Kidney (tissue), 14 donors: ENCODE results near the gene GYS1. TPM values are rescaled to one million over a fixed set of nuclear protein-coding genes. Genes with fewer than 3 reads are reported as not detected.

Source experiments
- DNase-seq, 5 donors: peaks; one replicate each; pipeline ENCODE4 v3.0.0-alpha.2; 2013 to 2020
- FAIRE-seq: peaks from 2 replicates; lab custom pipeline; 2012; peaks lifted over from hg19 to GRCh38; lab: Jason Lieb, UNC
- H3K27ac ChIP-seq, 2 donors: one replicate each; pipeline ENCODE4 v1.7.0; 2013; ENCODE audit warnings: low read depth in 2 of 2, low read length in 2 of 2, inconsistent platforms in 1 of 2
- H3K27me3 ChIP-seq: one replicate; pipeline ENCODE4 v1.7.1; 2013; ENCODE audit warnings: low read length, inconsistent platforms; ENCODE audit not compliant: control insufficient read depth, insufficient read depth
- H3K36me3 ChIP-seq, 3 donors: one replicate each; pipeline versions ENCODE4 v1.7.0 to v1.7.1; 2013; ENCODE audit warnings: low read length in 3 of 3, control low read depth in 1 of 3, inconsistent platforms in 1 of 3; ENCODE audit not compliant: insufficient read depth in 3 of 3, control insufficient read depth in 2 of 3
- H3K4me1 ChIP-seq, 3 donors: one replicate each; pipeline versions ENCODE4 v1.7.0 to v1.7.1; 2013; ENCODE audit warnings: low read length in 3 of 3, inconsistent platforms in 1 of 3, low read depth in 1 of 3; ENCODE audit not compliant: control insufficient read depth in 2 of 3, insufficient read depth in 2 of 3
- H3K4me3 ChIP-seq, 3 donors: one replicate each; pipeline versions ENCODE4 v1.7.0 to v1.8.1; 2013; ENCODE audit warnings: low read length in 3 of 3, control low read depth in 1 of 3, inconsistent platforms in 1 of 3
- H3K9ac ChIP-seq, 3 donors: one replicate each; pipeline versions ENCODE4 v1.7.0 to v1.7.1; 2013; ENCODE audit warnings: low read length in 3 of 3, control low read depth in 1 of 3, inconsistent platforms in 1 of 3
- H3K9me3 ChIP-seq, 3 donors: one replicate each; pipeline versions ENCODE4 v1.7.0 to v1.7.1; 2013; ENCODE audit warnings: low read length in 3 of 3, control low read depth in 1 of 3, inconsistent platforms in 1 of 3; ENCODE audit not compliant: control insufficient read depth in 2 of 3, insufficient read depth in 1 of 3
- intact Hi-C: fragments of 100-400 bp; cut with DNase I; formaldehyde crosslinking; loops from one replicate; pipeline ENCODE4 v1.11.1; 2022
- polyA plus RNA-seq: library from polyadenylated mRNA; stranded (reverse); fragments of 350-450 nt; fragmentation: Illumina TruSeq; extraction: RNeasy Lipid Tissue Mini Kit (QIAGEN cat#74804); gene quantifications from one replicate; pipeline ENCODE4 v1.2.3, GENCODE V29; 2014; ENCODE audit warnings: low read depth, low replicate concordance; ENCODE audit not compliant: insufficient read depth
- total RNA-seq: library from RNA; stranded (reverse); fragmentation: NEBNext Ultra II Directional; extraction: Animal tissue kit (Norgen Biotek cat#: 25700); gene quantifications from one replicate; pipeline ENCODE4 v1.2.1, GENCODE V29; 2021
- TF ChIP-seq, protein P1 (sequence below): IDR thresholded peaks from 3 replicates; pipeline ENCODE4 v1.5.1; 2012; ENCODE audit warnings: mild to moderate bottlenecking, moderate library complexity, borderline replicate concordance; ENCODE audit not compliant: insufficient read depth; ENCODE audit errors: extremely low read depth
- donor health status: control.
- donor health status: control.
- donor health status: control.
- donor health status: control.
- donor health status: control.
- donor health status: DM: yes; HTN: yes; CAD: no.
- donor health status: Normal renal cell carcinoma (clear cell type).

GYS1 gene
- total and polyA plus RNA-seq, 2 donors from 2014 or later: 23.9 to 41.5 TPM

DNA sequence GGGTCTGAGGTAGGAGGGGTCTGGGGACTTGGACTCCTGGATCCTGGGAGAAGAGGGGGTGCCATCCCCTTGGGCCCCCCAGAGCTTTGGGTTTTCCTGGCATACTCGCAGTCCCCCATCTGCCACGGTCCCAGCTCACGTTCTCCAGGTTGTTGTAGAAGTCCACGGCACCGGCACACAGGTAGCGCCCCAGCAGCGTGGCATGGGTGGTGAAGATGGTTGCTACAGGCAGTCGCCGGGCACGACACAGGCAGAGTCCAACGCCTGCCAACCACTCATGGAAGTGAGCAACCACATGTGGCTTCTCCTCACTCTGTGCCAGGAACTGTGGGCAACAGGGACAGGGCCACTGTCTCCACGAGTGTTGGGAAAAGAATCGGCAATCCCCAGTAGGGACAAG is 7.4 kb downstream of the GYS1 start:
- Histone ChIP-seq H3K27ac (no peak overlapping the region), H3K9ac (no peak overlapping the region), H3K9me3 (no peaks in the 10 kb centered on the region), H3K27me3 (no peaks in the 10 kb centered on the region), H3K4me1 (peaks cover 0 to 6% (median 5%) of the 10 kb centered on the region in 3 donors), H3K36me3 (peaks cover 3 to 35% (median 19%) of the 10 kb centered on the region in 3 donors), H3K4me3 (no peak overlapping the region)
- FAIRE-seq (no peak), DNase-seq (no peak)
- intact Hi-C loops: no loop called here
- TF ChIP-seq, protein P1, sequence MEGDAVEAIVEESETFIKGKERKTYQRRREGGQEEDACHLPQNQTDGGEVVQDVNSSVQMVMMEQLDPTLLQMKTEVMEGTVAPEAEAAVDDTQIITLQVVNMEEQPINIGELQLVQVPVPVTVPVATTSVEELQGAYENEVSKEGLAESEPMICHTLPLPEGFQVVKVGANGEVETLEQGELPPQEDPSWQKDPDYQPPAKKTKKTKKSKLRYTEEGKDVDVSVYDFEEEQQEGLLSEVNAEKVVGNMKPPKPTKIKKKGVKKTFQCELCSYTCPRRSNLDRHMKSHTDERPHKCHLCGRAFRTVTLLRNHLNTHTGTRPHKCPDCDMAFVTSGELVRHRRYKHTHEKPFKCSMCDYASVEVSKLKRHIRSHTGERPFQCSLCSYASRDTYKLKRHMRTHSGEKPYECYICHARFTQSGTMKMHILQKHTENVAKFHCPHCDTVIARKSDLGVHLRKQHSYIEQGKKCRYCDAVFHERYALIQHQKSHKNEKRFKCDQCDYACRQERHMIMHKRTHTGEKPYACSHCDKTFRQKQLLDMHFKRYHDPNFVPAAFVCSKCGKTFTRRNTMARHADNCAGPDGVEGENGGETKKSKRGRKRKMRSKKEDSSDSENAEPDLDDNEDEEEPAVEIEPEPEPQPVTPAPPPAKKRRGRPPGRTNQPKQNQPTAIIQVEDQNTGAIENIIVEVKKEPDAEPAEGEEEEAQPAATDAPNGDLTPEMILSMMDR: no peak

DNA sequence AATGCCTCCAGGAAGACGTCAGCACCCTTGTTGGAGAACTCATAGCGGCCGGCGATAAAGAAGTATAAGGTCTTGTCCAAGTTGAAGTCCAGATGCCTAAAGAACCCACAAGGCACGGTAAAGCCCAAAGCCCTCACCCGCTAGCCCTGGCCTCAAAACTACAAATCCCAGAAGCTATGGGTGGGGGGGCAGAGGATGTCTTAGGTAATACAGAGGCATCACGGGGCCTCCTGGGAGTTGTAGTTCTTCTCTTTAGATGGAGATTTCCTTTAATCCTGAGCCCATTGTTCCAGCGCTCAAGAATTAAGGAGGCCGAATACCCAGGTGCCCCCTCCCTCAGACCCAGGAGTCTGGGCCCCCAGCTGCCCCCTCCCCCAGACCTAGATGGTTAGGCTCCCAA is 10.8 kb downstream of the GYS1 start:
- FAIRE-seq: no peak
- TF ChIP-seq, protein P1: no peak
- Histone ChIP-seq H3K27me3 (no peaks in the 10 kb centered on the region), H3K27ac (no peak overlapping the region), H3K4me1 (no peaks in the 10 kb centered on the region), H3K36me3 (peaks cover 3 to 39% (median 20%) of the 10 kb centered on the region in 3 donors), H3K9ac (no peak overlapping the region), H3K9me3 (no peaks in the 10 kb centered on the region), H3K4me3 (no peak overlapping the region)
- no peak for DNase-seq
- intact Hi-C loops: no loop called here

DNA sequence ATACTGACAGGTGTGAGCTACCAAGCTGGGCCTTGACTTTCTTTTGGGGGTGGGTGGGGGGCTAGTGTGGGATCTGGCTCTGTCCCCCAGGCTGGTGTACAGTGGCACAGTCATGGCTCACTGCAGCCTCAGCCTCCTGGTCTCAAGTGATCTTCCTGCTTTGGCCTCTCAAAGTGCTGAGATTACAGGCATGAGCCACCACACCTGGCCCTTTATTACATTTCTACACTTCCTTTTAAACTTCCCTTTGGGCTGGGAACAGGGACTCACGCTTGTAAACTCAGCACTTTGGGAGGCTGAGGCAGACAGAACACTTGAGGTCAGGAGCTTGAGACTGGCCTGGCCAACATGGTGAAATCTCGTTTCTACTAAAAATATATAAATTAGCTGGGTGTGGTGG is 16.0 kb downstream of the GYS1 start:
- Histone ChIP-seq H3K4me3 (no peak overlapping the region), H3K9me3 (no peaks in the 10 kb centered on the region), H3K9ac (no peak overlapping the region), H3K27ac (no peak overlapping the region), H3K36me3 (peaks cover 0 to 19% (median 12%) of the 10 kb centered on the region in 3 donors), H3K4me1 (no peaks in the 10 kb centered on the region), H3K27me3 (no peaks in the 10 kb centered on the region)
- no peak for FAIRE-seq
- intact Hi-C loops: loop anchor here (10.0 kb wide), 1 partner anchor 182 kb away; no protein-coding TSS in a partner anchor
- no peak for DNase-seq
- TF ChIP-seq, protein P1: no peak
